Epithelial cell of esophagus (primary cell): ENCODE measurements around the gene MBD3.

Experiments
- DNase-seq: peaks from one replicate; pipeline ENCODE4 v3.0.0; 2010; ENCODE audit warnings: low read depth
- H3K4me3 ChIP-seq: 2 replicates; pipeline ENCODE4 v1.5.1; 2011; ENCODE audit warnings: mild to moderate bottlenecking, low read length, control low read depth
- CTCF ChIP-seq: IDR thresholded peaks from 2 replicates; pipeline ENCODE4 v1.5.1; 2011; ENCODE audit warnings: low read depth, mild to moderate bottlenecking, low read length, control low read depth, inconsistent platforms; ENCODE audit not compliant: insufficient read depth; ENCODE audit errors: missing control alignments

The MBD3 gene

DNA sequence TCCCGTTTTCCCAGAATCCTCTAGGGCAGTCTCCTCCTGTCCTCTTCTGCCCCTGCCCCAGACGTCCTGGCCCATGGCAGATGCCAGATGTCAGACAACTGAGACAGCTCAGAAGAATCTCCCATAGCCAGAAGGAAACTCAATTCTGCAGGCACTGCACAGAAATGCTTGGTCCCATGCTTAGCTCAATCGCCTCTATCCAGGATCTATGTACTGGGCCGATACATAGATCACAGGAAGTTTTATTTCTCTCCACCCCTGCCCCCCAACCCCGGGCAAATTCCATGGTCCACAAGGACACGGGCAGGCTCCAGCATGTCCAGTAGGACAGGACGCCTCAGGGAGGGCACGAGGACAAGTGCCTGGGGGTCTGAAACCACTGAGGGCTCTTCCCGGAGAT lies 4.8 kb downstream of the MBD3 start:
- TF ChIP-seq CTCF: no peak
- DNase-seq: no peak
- H3K4me3 ChIP-seq: no peak overlapping the region

DNA sequence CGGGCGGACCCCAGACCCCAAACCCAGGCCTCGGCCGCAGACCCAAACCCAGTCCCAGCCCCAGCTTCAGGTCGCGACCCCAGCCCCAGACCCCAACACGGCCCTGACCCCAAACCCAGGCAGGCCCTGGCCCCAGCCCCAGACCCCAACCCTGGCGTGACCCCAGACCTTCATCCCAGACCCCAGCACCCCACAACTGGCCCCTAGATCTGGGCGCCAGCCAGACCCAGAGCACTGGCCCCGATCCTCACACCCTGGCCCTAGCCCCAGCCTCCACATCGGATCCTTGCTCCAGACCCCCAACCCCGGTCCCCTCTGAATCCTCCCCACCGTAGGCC lies 7.5 kb downstream of the MBD3 start:
- no peak for DNase-seq
- H3K4me3 ChIP-seq: no peak overlapping the region
- TF ChIP-seq CTCF: no peak

DNA sequence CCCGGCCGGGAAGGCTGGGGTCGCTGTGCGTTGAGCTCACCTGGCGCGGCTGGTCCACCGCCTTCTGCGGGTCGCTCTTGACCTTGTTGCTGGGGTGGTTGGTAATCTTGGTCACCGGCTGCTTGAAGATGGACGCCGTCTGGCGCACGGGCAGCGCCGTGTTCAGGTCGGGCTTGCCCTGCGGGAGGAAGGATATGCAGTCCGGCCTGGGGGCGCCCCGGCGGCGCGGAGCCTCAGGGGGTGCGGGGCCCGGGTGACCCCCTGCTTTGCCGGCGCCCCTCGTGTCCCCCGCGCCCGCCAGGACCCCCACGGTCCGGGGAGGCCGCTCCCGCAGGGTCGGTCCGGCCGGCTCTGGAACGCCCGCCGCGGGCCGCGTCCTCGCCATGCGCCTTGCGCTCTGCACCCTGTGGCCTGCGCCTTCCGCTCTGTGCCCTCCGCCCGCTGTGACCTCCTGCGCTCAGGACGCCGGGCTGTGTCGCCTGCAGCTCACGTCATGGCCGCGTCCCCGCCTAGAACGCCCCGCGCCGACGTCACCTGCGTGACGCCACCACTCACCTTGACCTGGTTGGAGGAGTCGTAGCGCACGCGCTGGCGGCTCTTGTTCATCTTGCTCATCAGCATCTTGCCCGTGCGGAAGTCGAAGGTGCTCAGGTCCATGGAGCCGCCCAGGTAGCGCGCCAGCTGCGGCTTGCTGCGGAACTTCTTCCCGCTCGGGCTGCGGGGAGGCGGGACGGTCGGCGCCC lies 8.0 kb downstream of the MBD3 start:
- no peak overlapping the region for H3K4me3 ChIP-seq
- no peak for DNase-seq
- no peak for TF ChIP-seq CTCF

- no peak for TF ChIP-seq CTCF
- no peak overlapping the region for H3K4me3 ChIP-seq
- no peak for DNase-seq
These were observed 10.5 kb downstream of the MBD3 start for GRCh38 chr19:1582201-1582600.

GRCh38 chr19:1580957-1581356 lies 11.7 kb downstream of the MBD3 start:
- no peak overlapping the region for H3K4me3 ChIP-seq
- DNase-seq: no peak
- TF ChIP-seq CTCF: no peak

DNA sequence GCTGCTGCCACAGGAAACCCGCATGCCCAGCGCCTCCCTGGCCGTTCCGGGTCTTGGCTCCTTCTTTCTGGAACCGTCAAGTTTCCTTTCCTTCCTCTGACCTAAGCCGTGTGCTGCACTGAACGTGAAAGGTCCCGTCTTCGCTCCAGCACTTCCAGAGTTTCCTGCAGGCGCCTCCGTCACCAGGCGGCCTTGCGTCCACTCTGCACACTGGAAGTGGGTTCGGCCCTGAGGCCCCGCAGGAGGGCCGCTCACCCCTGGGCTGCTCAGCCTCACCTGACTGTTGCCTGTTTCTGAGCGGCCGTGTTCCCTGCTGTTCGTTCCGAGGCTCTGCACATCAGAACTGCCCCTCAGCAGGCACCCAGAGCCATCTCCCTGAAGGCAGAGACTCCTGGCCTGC lies 12.3 kb downstream of the MBD3 start:
- TF ChIP-seq CTCF: no peak
- H3K4me3 ChIP-seq: no peak overlapping the region

GRCh38 chr19:1579222-1579621 lies 13.4 kb downstream of the MBD3 start:
- H3K4me3 ChIP-seq: no peak overlapping the region
- no peak for TF ChIP-seq CTCF

More for the DNA sequence above, 12.3 kb downstream of the MBD3 start:
- DNase-seq: no peak

More at GRCh38 chr19:1579222-1579621, 13.4 kb downstream of the MBD3 start:
- no peak for DNase-seq
